ENCODE data around the gene TPRG1.

- no peak for TF ChIP-seq USF2 (CRISPR knock-in tag; IDR thresholded peaks at IDR 0.05)
- no peak for TF ChIP-seq ZBTB43 (CRISPR knock-in tag; IDR thresholded peaks at IDR 0.05)
These were observed 117.5 kb downstream of the TPRG1 start for GRCh38 chr3:189289251-189289650.
